ENCODE data around the gene MACROD2.

- TF ChIP-seq POLR2A (IDR thresholded peaks at IDR 0.05) (no peak), CTCF (IDR thresholded peaks at IDR 0.05) (no peak)
Measured at GRCh38 chr20:14924433-14924832, 929.1 kb downstream of the MACROD2 start.
